ENCODE measurements around the gene PARVA.

DNA sequence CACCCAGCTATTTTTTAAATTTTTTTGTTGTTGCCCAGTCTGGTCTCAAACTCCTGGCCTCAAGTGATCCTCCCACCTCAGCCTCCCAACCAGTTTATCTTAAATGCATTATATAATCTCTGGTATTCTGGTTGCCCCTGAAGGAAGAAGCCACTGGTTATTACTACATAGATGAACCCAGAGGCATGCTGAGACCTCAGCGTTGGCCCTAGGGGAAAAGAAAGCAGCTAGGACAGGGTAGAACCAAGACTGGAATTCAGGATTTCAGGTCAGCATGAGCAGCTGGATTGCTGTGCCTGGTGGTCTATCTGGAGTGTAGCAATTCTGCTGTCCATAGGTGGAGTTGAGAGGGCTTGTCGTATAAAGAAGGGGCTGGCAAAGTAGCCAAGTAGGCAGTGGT, 67.2 kb downstream of the PARVA start:
- TF ChIP-seq, protein P1, sequence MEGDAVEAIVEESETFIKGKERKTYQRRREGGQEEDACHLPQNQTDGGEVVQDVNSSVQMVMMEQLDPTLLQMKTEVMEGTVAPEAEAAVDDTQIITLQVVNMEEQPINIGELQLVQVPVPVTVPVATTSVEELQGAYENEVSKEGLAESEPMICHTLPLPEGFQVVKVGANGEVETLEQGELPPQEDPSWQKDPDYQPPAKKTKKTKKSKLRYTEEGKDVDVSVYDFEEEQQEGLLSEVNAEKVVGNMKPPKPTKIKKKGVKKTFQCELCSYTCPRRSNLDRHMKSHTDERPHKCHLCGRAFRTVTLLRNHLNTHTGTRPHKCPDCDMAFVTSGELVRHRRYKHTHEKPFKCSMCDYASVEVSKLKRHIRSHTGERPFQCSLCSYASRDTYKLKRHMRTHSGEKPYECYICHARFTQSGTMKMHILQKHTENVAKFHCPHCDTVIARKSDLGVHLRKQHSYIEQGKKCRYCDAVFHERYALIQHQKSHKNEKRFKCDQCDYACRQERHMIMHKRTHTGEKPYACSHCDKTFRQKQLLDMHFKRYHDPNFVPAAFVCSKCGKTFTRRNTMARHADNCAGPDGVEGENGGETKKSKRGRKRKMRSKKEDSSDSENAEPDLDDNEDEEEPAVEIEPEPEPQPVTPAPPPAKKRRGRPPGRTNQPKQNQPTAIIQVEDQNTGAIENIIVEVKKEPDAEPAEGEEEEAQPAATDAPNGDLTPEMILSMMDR (IDR thresholded peaks at IDR 0.05; ENCODE audit: low read depth, low read length, missing input control), result no peak
- no peak for TF ChIP-seq FOXA1 (IDR thresholded peaks at IDR 0.05)
- TF ChIP-seq YY1 (IDR thresholded peaks at IDR 0.05), result no peak
- no peak for TF ChIP-seq TAF1 (conservative IDR thresholded peaks at IDR 0.05)
- TF ChIP-seq SP1 (IDR thresholded peaks at IDR 0.05), result no peak
- TF ChIP-seq, protein P2, sequence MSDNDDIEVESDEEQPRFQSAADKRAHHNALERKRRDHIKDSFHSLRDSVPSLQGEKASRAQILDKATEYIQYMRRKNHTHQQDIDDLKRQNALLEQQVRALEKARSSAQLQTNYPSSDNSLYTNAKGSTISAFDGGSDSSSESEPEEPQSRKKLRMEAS (IDR thresholded peaks at IDR 0.05), result no peak
- no peak for TF ChIP-seq RAD21 (IDR thresholded peaks at IDR 0.05)

Data from liver (tissue), 3 donors.